CD14-positive monocyte (primary cell): Measurements from ENCODE around the gene NEIL1. TPM values are rescaled to one million over a fixed set of nuclear protein-coding genes. Genes with fewer than 3 reads are reported as not detected.
A peak's percentile ranks its signal among the peaks of the same experiment; 100 is the strongest.

Experiments
- DNase-seq, 3 donors: peaks; one replicate each; pipeline ENCODE4 v3.0.0-alpha.2; 2011 to 2022
- H2AFZ ChIP-seq: 2 replicates; pipeline ENCODE4 v1.6.0; 2012; ENCODE audit warnings: mild to moderate bottlenecking, low read depth, low read length, inconsistent platforms; ENCODE audit not compliant: insufficient read depth, poor library complexity, severe bottlenecking
- H3K27ac ChIP-seq, 2 donors: 1 replicate in 1 of 2; 2 replicates in 1 of 2; pipeline ENCODE4 v1.5.1; 2012 to 2013; ENCODE audit warnings: low read length in 2 of 2, control low read depth in 1 of 2, inconsistent platforms in 1 of 2, low read depth in 1 of 2, mild to moderate bottlenecking in 1 of 2
- H3K27me3 ChIP-seq, 2 donors: one replicate each; pipeline versions ENCODE4 v1.6.0 to v1.6.1; 2011 to 2013; ENCODE audit warnings: low read length in 2 of 2; ENCODE audit not compliant: control insufficient read depth in 2 of 2, insufficient read depth in 2 of 2
- H3K36me3 ChIP-seq, 2 donors: replicated peaks in 1 of 2; 1 replicate in 1 of 2; 2 replicates in 1 of 2; pipeline versions ENCODE4 v1.5.1 to v1.6.1; 2012 to 2013; ENCODE audit warnings: low read length in 2 of 2, control low read depth in 1 of 2, inconsistent platforms in 1 of 2, mild to moderate bottlenecking in 1 of 2; ENCODE audit not compliant: insufficient read depth in 2 of 2, control insufficient read depth in 1 of 2
- H3K4me1 ChIP-seq, 2 donors: 1 replicate in 1 of 2; 2 replicates in 1 of 2; pipeline versions ENCODE4 v1.5.1 to v1.6.1; 2012 to 2013; ENCODE audit warnings: low read length in 2 of 2, control low read depth in 1 of 2, inconsistent platforms in 1 of 2, mild to moderate bottlenecking in 1 of 2, moderate library complexity in 1 of 2; ENCODE audit not compliant: insufficient read depth in 2 of 2, control insufficient read depth in 1 of 2
- H3K4me2 ChIP-seq: replicated peaks from 2 replicates; pipeline ENCODE3; 2012; ENCODE audit warnings: low read length, moderate library complexity, mild to moderate bottlenecking; ENCODE audit not compliant: poor library complexity, severe bottlenecking; ENCODE audit errors: extremely low read depth
- H3K4me3 ChIP-seq, 3 experiments: fragments of 200-600 bp in 1 of 3; sonication (generic) in 1 of 3; replicated peaks in 1 of 3; 1 replicate in 2 of 3; 2 replicates in 1 of 3; pipeline ENCODE4 v1.5.1; 2011 to 2013; ENCODE audit warnings: low read length in 3 of 3, mild to moderate bottlenecking in 3 of 3, control low read depth in 2 of 3, low read depth in 2 of 3, inconsistent platforms in 1 of 3, moderate library complexity in 1 of 3
- H3K79me2 ChIP-seq: 2 replicates; pipeline ENCODE4 v1.6.0; 2012; ENCODE audit warnings: mild to moderate bottlenecking, control low read depth, inconsistent platforms, low read length, moderate library complexity; ENCODE audit not compliant: insufficient read depth
- H3K9ac ChIP-seq: 2 replicates; pipeline ENCODE4 v1.6.0; 2017; ENCODE audit warnings: low read length, mild to moderate bottlenecking; ENCODE audit not compliant: insufficient read depth, poor library complexity, severe bottlenecking
- H3K9me3 ChIP-seq, 2 donors: replicated peaks in 1 of 2; 1 replicate in 1 of 2; 2 replicates in 1 of 2; pipeline versions ENCODE4 v1.5.1 to v1.6.1; 2012 to 2013; ENCODE audit warnings: low read length in 2 of 2, control low read depth in 1 of 2; ENCODE audit not compliant: control insufficient read depth in 1 of 2, insufficient read depth in 1 of 2
- H4K20me1 ChIP-seq: 2 replicates; pipeline ENCODE4 v1.6.0; 2012; ENCODE audit warnings: mild to moderate bottlenecking, low read length, control low read depth, moderate library complexity; ENCODE audit not compliant: insufficient read depth
- H3K27ac Mint-ChIP-seq, 7 donors: one replicate each; pipeline ENCODE4 v1.8.0; 2020; ENCODE audit warnings: mild to moderate bottlenecking in 7 of 7, mixed read lengths in 7 of 7, moderate library complexity in 6 of 7, inconsistent platforms in 2 of 7
- H3K27me3 Mint-ChIP-seq, 3 donors: one replicate each; pipeline ENCODE4 v1.8.0; 2021 to 2022; ENCODE audit warnings: low read depth in 3 of 3, mild to moderate bottlenecking in 3 of 3, mixed read lengths in 3 of 3, moderate library complexity in 3 of 3, inconsistent platforms in 1 of 3
- H3K36me3 Mint-ChIP-seq, 2 donors: one replicate each; pipeline ENCODE4 v1.8.0; 2020; ENCODE audit warnings: mixed read lengths in 2 of 2, inconsistent platforms in 1 of 2, mild to moderate bottlenecking in 1 of 2
- H3K4me1 Mint-ChIP-seq: one replicate; pipeline ENCODE4 v1.8.0; 2020; ENCODE audit warnings: mild to moderate bottlenecking, mixed read lengths
- H3K4me3 Mint-ChIP-seq, 2 donors: one replicate each; pipeline ENCODE4 v1.8.0; 2020; ENCODE audit warnings: mild to moderate bottlenecking in 2 of 2, mixed read lengths in 2 of 2, moderate library complexity in 1 of 2
- H3K9me3 Mint-ChIP-seq, 7 donors: one replicate each; pipeline ENCODE4 v1.8.0; 2020 to 2022; ENCODE audit warnings: mixed read lengths in 7 of 7, mild to moderate bottlenecking in 6 of 7, moderate library complexity in 6 of 7, inconsistent platforms in 2 of 7
- WGBS: methylation state at CpG from one replicate; pipeline ENCODE4 v1.1.5; 2013; ENCODE audit warnings: missing lambda C conversion rate; ENCODE audit not compliant: insufficient coverage; 5-methylcytosine and 5-hydroxymethylcytosine counted together
- intact Hi-C, 2 donors: fragments of 100-400 bp; cut with micrococcal nuclease; formaldehyde crosslinking; loops; one replicate each; pipeline versions ENCODE4 v1.15.0 to v1.15.1; 2023
- polyA plus RNA-seq, 3 donors: library from polyadenylated mRNA; depleted of rRNA in 1 of 3; unstranded in 2 of 3; stranded (reverse) in 1 of 3; fragments of 300-500 nt in 2 of 3; fragments of >200 nt in 1 of 3; fragmentation: Illumina TruSeq in 2 of 3; gene quantifications; 1 replicate in 2 of 3; 2 replicates in 1 of 3; pipeline ENCODE4 v1.2.3, GENCODE V29; 2012 to 2021
- TF ChIP-seq, protein P1 (sequence below): fragments of 200-600 bp; IDR thresholded peaks from one replicate; pipeline ENCODE4 v1.8.0; 2022; ENCODE audit warnings: antibody characterized with exemption, mild to moderate bottlenecking

The NEIL1 gene
- polyA plus RNA-seq, 3 donors, result 0.52 to 6.7 (median 0.53) TPM

DNA sequence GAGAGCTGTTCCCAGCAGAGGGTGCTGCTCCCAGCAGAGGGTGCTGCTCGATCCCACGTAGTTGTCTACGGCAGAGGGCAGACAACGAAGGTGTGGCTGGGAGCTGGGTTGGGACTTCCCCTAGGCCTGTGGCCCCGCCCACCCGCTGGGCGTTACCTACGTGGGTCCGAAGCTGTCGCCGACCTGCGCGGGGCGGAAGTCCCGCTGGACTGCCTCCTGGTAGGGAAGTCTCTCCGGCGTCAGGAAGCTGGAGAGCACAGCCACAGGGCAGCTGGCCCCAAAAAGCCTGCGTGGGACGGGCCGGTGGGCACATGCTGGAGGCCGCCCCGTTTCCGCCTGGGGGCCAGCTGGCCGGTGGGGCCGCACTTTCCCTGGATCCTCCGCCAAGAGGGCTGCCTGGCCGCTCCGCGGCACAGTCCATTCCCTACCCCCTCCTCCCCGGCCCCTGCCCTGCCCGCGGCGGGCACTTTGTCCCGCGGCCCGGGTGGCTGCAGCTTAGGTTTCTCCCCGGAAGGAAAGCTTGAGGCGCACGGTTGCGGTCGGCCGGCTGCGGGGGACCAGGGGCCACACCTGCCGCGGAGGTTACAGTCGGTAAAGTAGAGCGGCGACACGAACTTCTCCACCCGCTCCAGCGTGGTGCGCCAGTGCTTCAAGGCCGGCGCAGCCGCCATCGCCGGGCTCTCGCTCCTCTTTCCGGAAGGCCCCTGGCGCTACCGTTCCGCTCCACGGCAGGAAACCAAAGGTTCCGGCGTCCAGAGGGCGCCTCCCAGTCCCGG, 21.3 kb downstream of the NEIL1 start, which contains the start of gene MAN2C1:
TSS of gene MAN2C1 (minus strand) at position 695 of the 776 bp plus-strand sequence. CDS start at position 671, 24 bp downstream.
- H3K27ac Mint-ChIP-seq, result peak within 1 kb of the TSS; percentile 91 to 97 (median 95)
- TF ChIP-seq, protein P1, sequence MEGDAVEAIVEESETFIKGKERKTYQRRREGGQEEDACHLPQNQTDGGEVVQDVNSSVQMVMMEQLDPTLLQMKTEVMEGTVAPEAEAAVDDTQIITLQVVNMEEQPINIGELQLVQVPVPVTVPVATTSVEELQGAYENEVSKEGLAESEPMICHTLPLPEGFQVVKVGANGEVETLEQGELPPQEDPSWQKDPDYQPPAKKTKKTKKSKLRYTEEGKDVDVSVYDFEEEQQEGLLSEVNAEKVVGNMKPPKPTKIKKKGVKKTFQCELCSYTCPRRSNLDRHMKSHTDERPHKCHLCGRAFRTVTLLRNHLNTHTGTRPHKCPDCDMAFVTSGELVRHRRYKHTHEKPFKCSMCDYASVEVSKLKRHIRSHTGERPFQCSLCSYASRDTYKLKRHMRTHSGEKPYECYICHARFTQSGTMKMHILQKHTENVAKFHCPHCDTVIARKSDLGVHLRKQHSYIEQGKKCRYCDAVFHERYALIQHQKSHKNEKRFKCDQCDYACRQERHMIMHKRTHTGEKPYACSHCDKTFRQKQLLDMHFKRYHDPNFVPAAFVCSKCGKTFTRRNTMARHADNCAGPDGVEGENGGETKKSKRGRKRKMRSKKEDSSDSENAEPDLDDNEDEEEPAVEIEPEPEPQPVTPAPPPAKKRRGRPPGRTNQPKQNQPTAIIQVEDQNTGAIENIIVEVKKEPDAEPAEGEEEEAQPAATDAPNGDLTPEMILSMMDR, result peak; percentile 7
- Histone ChIP-seq H4K20me1 (peaks cover 50% of the 10 kb centered on the region), H3K79me2 (peaks cover 9% of the 10 kb centered on the region), H3K4me3 (peak within 1 kb of the TSS; percentile 52 to 98 (median 95)), H3K27ac (peak within 1 kb of the TSS; percentile 90 to 94), H3K27me3 (no peaks in the 10 kb centered on the region), H3K4me2 (peak within 1 kb of the TSS; percentile 96), H3K9me3 (no peaks in the 10 kb centered on the region), H3K9ac (peak within 1 kb of the TSS; percentile 96), H2AFZ (peak within 1 kb of the TSS; percentile 93), H3K36me3 (peaks cover 57 to 75% of the 10 kb centered on the region in 2 donors), H3K4me1 (peaks cover 13 to 19% of the 10 kb centered on the region in 2 donors)
- peak within 1 kb of the TSS; percentile 88 to 94 for H3K4me3 Mint-ChIP-seq
- H3K36me3 Mint-ChIP-seq, result peaks cover 42 to 69% of the 10 kb centered on the region in 2 donors
- DNase-seq, result peak; percentile 90 to 91 (median 90)
- intact Hi-C loops, result loop anchor here in 1 of 2 donors (5.0 kb wide), 1 partner anchor 84 kb away; the partner anchor contains the start of gene SIN3A
- H3K27me3 Mint-ChIP-seq, result peaks cover 0 to 2% (median 1%) of the 10 kb centered on the region in 3 donors
- peaks cover 18% of the 10 kb centered on the region for H3K4me1 Mint-ChIP-seq
- H3K9me3 Mint-ChIP-seq, result no peaks in the 10 kb centered on the region
- under 1% methylated on average over 66 of the region's 67 CpGs for WGBS

DNA sequence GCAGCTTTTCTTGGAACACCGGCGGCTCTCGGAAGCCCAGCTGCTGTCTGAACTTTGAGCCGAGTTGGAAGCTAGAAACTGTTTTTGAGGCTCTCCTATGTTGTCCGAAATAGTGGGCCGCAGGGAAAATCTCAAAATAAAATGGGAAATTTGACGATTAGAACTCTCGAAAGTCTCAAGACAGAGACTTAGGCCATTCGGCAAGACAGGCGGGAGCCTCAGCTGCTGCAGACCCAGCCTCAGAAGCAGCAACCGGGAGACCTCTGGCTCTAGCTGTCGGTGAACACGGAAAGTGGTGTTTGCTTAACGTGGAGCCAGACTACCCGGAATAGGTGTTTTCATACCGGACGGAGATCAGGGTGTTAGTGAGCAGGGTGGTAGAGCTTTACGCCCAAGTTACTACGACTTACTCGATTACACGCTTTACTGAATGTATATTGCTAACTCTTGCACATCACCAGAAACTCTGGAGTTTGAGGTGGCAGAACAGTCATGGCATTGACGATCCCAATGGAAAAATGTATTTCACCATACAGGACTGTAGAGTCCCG, 21.9 kb downstream of the NEIL1 start:
- peaks cover 18% of the 10 kb centered on the region for H3K4me1 Mint-ChIP-seq
- H4K20me1 ChIP-seq, result peaks cover 46% of the 10 kb centered on the region
- peaks cover 45 to 69% of the 10 kb centered on the region in 2 donors for H3K36me3 Mint-ChIP-seq
- H3K9ac ChIP-seq, result peak overlapping the region; percentile 96
- DNase-seq, result no peak
- no peaks in the 10 kb centered on the region for H3K9me3 Mint-ChIP-seq
- H3K4me2 ChIP-seq, result peak overlapping the region; percentile 96
- TF ChIP-seq, protein P1, result no peak
- peaks cover 13 to 19% of the 10 kb centered on the region in 2 donors for H3K4me1 ChIP-seq
- no peaks in the 10 kb centered on the region for H3K27me3 ChIP-seq
- peak overlapping the region; percentile 93 for H2AFZ ChIP-seq
- H3K27ac ChIP-seq, result peak overlapping the region; percentile 90 to 94
- intact Hi-C loops, result loop anchor here in 1 of 2 donors (5.0 kb wide), 1 partner anchor 84 kb away; the partner anchor contains the start of gene SIN3A
- H3K36me3 ChIP-seq, result peaks cover 59 to 75% of the 10 kb centered on the region in 2 donors
- H3K27ac Mint-ChIP-seq, result peak overlapping the region; percentile 91 to 97 (median 95)
- H3K79me2 ChIP-seq, result peaks cover 9% of the 10 kb centered on the region
- H3K27me3 Mint-ChIP-seq, result peaks cover 0 to 2% (median 0%) of the 10 kb centered on the region in 3 donors
- no peaks in the 10 kb centered on the region for H3K9me3 ChIP-seq
- WGBS, result 0% methylated on average over 15 of the region's 23 CpGs
- peak overlapping the region; percentile 52 to 98 (median 95) for H3K4me3 ChIP-seq
- H3K4me3 Mint-ChIP-seq, result peak overlapping the region; percentile 88 to 94
